ENCODE data around the gene IMPG1. TPM values are rescaled to one million over a fixed set of nuclear protein-coding genes. Genes with fewer than 3 reads are reported as not detected.
"Not testable (repeated sequence)": the region's sequence is repeated elsewhere in the genome, so short reads cannot be mapped to it uniquely, and the experiment has no call there.

The IMPG1 gene
- total RNA-seq, 2 donors from 2014 or later = not detected

DNA sequence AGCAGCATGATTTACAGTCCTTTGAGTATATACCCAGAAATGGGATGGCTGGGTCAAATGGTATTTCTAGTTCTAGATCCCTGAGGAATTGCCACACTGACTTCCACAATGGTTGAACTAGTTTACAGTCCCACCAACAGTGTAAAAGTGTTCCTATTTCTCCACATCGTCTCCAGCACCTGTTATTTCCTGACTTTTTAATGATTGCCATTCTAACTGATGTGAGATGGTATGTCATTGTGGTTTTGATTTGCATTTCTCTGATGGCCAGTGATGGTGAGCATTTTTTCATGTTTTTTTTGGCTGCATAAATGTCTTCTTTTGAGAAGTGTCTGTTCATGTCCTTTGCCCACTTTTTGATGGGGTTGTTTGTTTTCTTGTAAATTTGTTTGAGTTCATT lies 172.2 kb downstream of the IMPG1 start:
- H3K4me3 Mint-ChIP-seq; H3K27ac Mint-ChIP-seq; ATAC-seq (replicated peaks in 1 of 2); H3K4me1 Mint-ChIP-seq (ENCODE audit: low read depth); H3K9me3 Mint-ChIP-seq; DNase-seq; H3K27me3 Mint-ChIP-seq (ENCODE audit: low read depth); H3K36me3 Mint-ChIP-seq (ENCODE audit: insufficient read depth in 2 of 2): not testable (repeated sequence)

- no peak for DNase-seq
- no peaks in the 10 kb centered on the region for H3K27me3 Mint-ChIP-seq (ENCODE audit: low read depth)
- H3K27ac Mint-ChIP-seq = no peak overlapping the region
- no peaks in the 10 kb centered on the region for H3K36me3 Mint-ChIP-seq (ENCODE audit: insufficient read depth in 2 of 2)
- H3K9me3 Mint-ChIP-seq = peaks cover 0 to 2% of the 10 kb centered on the region in 2 donors
- ATAC-seq (replicated peaks in 1 of 2) = no peak
- no peak overlapping the region for H3K4me3 Mint-ChIP-seq
- no peaks in the 10 kb centered on the region for H3K4me1 Mint-ChIP-seq (ENCODE audit: low read depth)
Measured at GRCh38 chr6:75896526-75896925, 175.9 kb downstream of the IMPG1 start.

DNA sequence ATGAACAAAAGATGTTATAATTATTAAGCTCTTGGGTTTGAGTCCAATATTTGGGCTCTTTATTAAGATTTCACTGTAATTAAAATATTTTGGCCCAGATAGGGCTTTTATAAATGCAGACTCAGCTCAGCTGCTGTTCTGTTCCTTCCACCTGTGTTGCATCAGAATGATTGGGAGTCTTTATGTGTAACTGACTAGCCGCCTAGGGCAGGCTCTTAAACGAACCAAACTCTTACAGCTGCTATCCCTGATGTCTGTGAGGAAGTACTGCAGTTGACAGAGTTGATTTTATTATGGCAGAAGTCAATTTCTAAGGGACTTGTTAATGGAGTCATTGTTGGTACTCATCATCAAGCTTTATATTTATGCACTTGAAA lies 178.7 kb downstream of the IMPG1 start:
- no peak for ATAC-seq (replicated peaks in 1 of 2)
- Mint-ChIP-seq H3K4me1 (ENCODE audit: low read depth) (no peaks in the 10 kb centered on the region), H3K9me3 (no peaks in the 10 kb centered on the region), H3K4me3 (no peak overlapping the region), H3K27ac (no peak overlapping the region), H3K36me3 (ENCODE audit: insufficient read depth in 2 of 2) (no peaks in the 10 kb centered on the region), H3K27me3 (ENCODE audit: low read depth) (no peaks in the 10 kb centered on the region)
- DNase-seq = no peak

- H3K27ac Mint-ChIP-seq = no peak overlapping the region
- H3K36me3 Mint-ChIP-seq (ENCODE audit: insufficient read depth in 2 of 2) = no peaks in the 10 kb centered on the region
- ATAC-seq (replicated peaks in 1 of 2) (no peak), DNase-seq (no peak)
- H3K4me1 Mint-ChIP-seq (ENCODE audit: low read depth) = no peaks in the 10 kb centered on the region
- no peak overlapping the region for H3K4me3 Mint-ChIP-seq
- H3K27me3 Mint-ChIP-seq (ENCODE audit: low read depth) = no peaks in the 10 kb centered on the region
- H3K9me3 Mint-ChIP-seq = no peaks in the 10 kb centered on the region
Measured at GRCh38 chr6:75893058-75893775, 179.2 kb downstream of the IMPG1 start.

GRCh38 chr6:75892384-75892783 lies 180.1 kb downstream of the IMPG1 start:
- ATAC-seq (replicated peaks in 1 of 2) (no peak), DNase-seq (no peak)
- Mint-ChIP-seq H3K27me3 (ENCODE audit: low read depth) (no peaks in the 10 kb centered on the region), H3K27ac (no peak overlapping the region), H3K4me3 (no peak overlapping the region), H3K4me1 (ENCODE audit: low read depth) (no peaks in the 10 kb centered on the region), H3K9me3 (no peaks in the 10 kb centered on the region), H3K36me3 (ENCODE audit: insufficient read depth in 2 of 2) (no peaks in the 10 kb centered on the region)

- no peak overlapping the region for H3K27ac Mint-ChIP-seq
- no peak overlapping the region for H3K4me3 Mint-ChIP-seq
- no peaks in the 10 kb centered on the region for H3K27me3 Mint-ChIP-seq (ENCODE audit: low read depth)
- DNase-seq (no peak), ATAC-seq (replicated peaks in 1 of 2) (no peak)
- H3K4me1 Mint-ChIP-seq (ENCODE audit: low read depth) = no peaks in the 10 kb centered on the region
- H3K36me3 Mint-ChIP-seq (ENCODE audit: insufficient read depth in 2 of 2) = no peaks in the 10 kb centered on the region
- no peaks in the 10 kb centered on the region for H3K9me3 Mint-ChIP-seq
Measured at GRCh38 chr6:75884822-75885221, 187.6 kb downstream of the IMPG1 start.

DNA sequence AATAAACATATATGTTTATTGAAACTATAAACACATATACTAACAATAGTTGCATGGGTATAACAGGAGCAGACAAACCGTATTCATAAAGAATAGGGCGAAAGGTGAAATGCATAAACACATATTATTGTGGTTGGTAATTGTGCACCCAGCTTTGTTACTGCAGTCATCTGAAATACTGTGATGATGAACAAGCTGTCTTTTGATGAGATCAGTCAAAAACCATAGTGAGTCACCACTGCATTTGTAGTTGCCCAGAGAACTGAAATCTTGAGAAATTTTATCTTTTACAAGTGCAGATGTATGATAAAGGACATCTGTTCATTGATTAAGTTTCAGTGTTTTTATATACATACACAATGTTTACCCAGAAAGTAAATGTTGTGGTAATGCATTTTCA lies 189.7 kb downstream of the IMPG1 start:
- no peaks in the 10 kb centered on the region for H3K9me3 Mint-ChIP-seq
- no peak overlapping the region for H3K4me3 Mint-ChIP-seq
- no peak for DNase-seq
- no peaks in the 10 kb centered on the region for H3K4me1 Mint-ChIP-seq (ENCODE audit: low read depth)
- H3K27ac Mint-ChIP-seq = no peak overlapping the region
- H3K27me3 Mint-ChIP-seq (ENCODE audit: low read depth) = no peaks in the 10 kb centered on the region
- no peaks in the 10 kb centered on the region for H3K36me3 Mint-ChIP-seq (ENCODE audit: insufficient read depth in 2 of 2)
- peak in 1 of 2 donors; percentile 42 for ATAC-seq (replicated peaks in 1 of 2)

GRCh38 chr6:75880305-75880704 lies 192.2 kb downstream of the IMPG1 start:
- H3K4me3 Mint-ChIP-seq = no peak overlapping the region
- H3K27me3 Mint-ChIP-seq (ENCODE audit: low read depth) = no peaks in the 10 kb centered on the region
- no peak for DNase-seq
- no peaks in the 10 kb centered on the region for H3K36me3 Mint-ChIP-seq (ENCODE audit: insufficient read depth in 2 of 2)
- no peaks in the 10 kb centered on the region for H3K4me1 Mint-ChIP-seq (ENCODE audit: low read depth)
- no peak for ATAC-seq (replicated peaks in 1 of 2)
- H3K27ac Mint-ChIP-seq = no peak overlapping the region
- no peaks in the 10 kb centered on the region for H3K9me3 Mint-ChIP-seq

DNA sequence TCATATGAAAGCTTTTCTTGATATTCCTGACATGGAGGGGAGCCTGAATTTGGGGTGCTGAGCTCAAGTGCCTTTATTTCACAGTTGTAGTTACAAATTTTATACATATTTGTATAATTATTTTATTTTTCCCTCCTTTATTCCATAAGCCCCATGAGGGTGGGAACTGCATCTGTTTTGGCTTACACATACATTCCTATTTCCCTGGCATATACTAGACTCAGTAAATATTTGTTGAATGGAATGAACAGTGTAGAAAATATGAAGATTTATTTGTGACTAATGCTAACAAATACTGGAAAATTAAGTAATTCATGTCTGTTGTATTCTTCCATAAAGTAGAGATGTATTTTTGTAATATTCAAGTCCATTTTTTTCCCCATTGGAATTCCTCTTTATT lies 196.3 kb downstream of the IMPG1 start:
- Mint-ChIP-seq H3K4me3 (no peak overlapping the region), H3K27me3 (ENCODE audit: low read depth) (no peaks in the 10 kb centered on the region), H3K9me3 (no peaks in the 10 kb centered on the region), H3K36me3 (ENCODE audit: insufficient read depth in 2 of 2) (no peaks in the 10 kb centered on the region), H3K27ac (no peak overlapping the region), H3K4me1 (ENCODE audit: low read depth) (no peaks in the 10 kb centered on the region)
- DNase-seq (no peak), ATAC-seq (replicated peaks in 1 of 2) (no peak)

GRCh38 chr6:75874224-75874623 lies 198.2 kb downstream of the IMPG1 start:
- no peak for ATAC-seq (replicated peaks in 1 of 2)
- H3K36me3 Mint-ChIP-seq (ENCODE audit: insufficient read depth in 2 of 2) = no peaks in the 10 kb centered on the region
- H3K4me3 Mint-ChIP-seq = no peak overlapping the region
- H3K9me3 Mint-ChIP-seq = no peaks in the 10 kb centered on the region
- H3K4me1 Mint-ChIP-seq (ENCODE audit: low read depth) = no peaks in the 10 kb centered on the region
- H3K27ac Mint-ChIP-seq = no peak overlapping the region
- no peaks in the 10 kb centered on the region for H3K27me3 Mint-ChIP-seq (ENCODE audit: low read depth)
- DNase-seq = no peak

Measured in activated T-cell treated with anti-CD3 and anti-CD28 coated beads, Interleukin-2, amount 50 U/mL, for 72 hours (primary cell).